ENCODE results near the gene NHLRC2.

NHLRC2 gene

DNA sequence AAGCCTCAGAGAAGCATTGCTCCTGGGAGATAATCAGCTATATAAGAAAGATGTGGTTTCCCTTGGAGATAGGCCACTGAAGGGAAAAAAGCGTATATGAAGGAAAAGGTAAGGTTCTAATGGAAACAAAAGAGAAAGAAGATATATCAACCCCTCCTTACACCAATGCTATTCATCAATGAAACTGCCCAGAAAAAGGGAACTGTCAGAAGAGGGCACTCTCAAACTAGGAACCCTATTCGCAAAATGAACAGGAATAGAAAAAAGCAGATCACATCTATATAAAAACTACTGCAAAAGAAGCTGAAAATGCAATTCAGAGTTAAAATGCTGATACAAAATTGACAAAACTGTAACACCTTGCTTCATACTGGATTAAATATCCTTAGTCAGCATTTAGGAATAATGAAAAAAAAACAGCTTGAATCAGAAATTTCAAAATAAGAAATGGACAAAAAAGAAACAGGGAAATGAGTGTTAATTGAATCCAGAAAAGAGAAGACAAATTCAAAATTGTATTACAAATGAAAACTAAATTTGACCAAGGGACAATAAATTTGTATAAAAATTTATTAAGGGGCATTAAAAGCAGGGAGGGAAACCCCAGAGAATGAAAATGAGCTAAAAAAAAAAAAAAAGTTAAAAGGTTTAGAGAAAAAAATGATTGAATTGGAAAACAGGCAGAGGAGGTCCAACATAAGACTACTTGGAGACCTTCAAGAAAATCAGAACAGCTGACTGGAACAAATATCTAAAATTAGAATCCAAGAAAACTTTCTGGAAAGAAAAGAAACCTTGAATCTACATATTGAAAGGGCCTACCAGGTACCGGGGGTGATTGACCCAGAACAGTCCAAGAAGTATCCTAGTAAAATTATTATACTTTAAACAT, 17.9 kb downstream of the NHLRC2 start:
- in situ Hi-C loops (cut with HindIII; ENCODE audit: low sequenced_read_pairs), result no loop called here
- TF ChIP-seq, protein P1, sequence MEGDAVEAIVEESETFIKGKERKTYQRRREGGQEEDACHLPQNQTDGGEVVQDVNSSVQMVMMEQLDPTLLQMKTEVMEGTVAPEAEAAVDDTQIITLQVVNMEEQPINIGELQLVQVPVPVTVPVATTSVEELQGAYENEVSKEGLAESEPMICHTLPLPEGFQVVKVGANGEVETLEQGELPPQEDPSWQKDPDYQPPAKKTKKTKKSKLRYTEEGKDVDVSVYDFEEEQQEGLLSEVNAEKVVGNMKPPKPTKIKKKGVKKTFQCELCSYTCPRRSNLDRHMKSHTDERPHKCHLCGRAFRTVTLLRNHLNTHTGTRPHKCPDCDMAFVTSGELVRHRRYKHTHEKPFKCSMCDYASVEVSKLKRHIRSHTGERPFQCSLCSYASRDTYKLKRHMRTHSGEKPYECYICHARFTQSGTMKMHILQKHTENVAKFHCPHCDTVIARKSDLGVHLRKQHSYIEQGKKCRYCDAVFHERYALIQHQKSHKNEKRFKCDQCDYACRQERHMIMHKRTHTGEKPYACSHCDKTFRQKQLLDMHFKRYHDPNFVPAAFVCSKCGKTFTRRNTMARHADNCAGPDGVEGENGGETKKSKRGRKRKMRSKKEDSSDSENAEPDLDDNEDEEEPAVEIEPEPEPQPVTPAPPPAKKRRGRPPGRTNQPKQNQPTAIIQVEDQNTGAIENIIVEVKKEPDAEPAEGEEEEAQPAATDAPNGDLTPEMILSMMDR (IDR thresholded peaks at IDR 0.05; ENCODE audit: low read depth, low read length), result no peak
- no peak for DNase-seq (ENCODE audit: low read depth, low spot score)
- H3K4me3 ChIP-seq (ENCODE audit: low read depth, low read length), result no peak overlapping the region

DNA sequence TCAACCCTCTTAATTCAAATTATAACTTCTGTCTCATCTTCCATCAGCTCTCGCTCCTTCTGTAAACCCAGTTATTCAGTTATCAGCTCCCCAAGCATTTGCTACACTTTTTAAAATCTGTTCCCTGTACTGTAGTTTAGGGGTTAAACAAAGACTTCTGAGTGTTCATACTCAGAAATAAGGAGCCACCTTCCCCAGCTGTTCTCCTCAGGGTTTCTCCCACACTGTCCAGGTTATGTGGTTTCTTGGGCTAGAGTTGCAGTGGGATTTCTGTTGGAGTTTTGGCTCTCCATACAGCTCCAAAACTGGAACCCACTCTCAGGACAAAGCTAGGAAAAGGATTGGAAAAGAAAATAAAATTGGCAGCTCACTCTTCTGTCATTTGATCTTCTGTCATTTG, 20.8 kb downstream of the NHLRC2 start:
- DNase-seq (ENCODE audit: low read depth, low spot score), result no peak
- TF ChIP-seq, protein P1 (IDR thresholded peaks at IDR 0.05; ENCODE audit: low read depth, low read length), result no peak
- H3K4me3 ChIP-seq (ENCODE audit: low read depth, low read length), result no peak overlapping the region
- in situ Hi-C loops (cut with HindIII; ENCODE audit: low sequenced_read_pairs), result no loop called here

DNA sequence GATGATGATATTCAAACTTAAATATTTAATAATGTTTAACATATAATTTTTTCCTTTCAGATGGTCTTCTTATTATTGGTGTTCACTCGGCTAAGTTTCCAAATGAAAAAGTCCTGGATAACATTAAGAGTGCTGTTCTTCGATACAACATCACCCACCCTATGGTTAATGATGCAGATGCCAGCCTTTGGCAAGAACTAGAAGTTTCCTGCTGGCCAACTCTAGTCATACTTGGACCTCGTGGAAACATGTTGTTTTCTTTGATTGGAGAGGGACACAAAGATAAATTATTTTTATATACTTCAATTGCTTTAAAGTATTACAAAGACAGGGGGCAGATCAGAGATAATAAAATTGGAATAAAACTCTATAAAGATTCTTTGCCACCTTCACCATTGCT, 22.0 kb downstream of the NHLRC2 start:
- no peak for DNase-seq (ENCODE audit: low read depth, low spot score)
- in situ Hi-C loops (cut with HindIII; ENCODE audit: low sequenced_read_pairs), result no loop called here
- H3K4me3 ChIP-seq (ENCODE audit: low read depth, low read length), result no peak overlapping the region
- TF ChIP-seq, protein P1 (IDR thresholded peaks at IDR 0.05; ENCODE audit: low read depth, low read length), result no peak

DNA sequence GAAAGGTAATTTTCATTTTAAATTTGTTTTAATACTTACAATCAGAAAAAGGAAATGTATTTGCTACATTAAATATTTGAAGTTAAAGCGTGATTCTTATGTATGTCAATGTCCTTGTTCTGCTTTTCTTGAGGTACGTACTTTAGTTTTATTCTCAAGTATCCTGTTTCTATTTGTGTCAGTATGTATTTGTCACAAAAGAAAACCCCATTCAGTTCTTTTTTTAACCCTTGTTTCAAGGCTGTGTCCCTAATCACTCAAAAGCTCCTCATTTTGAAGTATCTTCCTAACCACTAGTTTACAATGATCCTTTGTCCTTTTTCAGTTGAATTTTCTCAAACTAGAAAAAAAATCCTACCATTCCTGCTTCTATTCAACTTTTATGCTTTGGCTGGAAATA, 25.2 kb downstream of the NHLRC2 start:
- no peak for DNase-seq (ENCODE audit: low read depth, low spot score)
- in situ Hi-C loops (cut with HindIII; ENCODE audit: low sequenced_read_pairs), result no loop called here
- H3K4me3 ChIP-seq (ENCODE audit: low read depth, low read length), result no peak overlapping the region
- TF ChIP-seq, protein P1 (IDR thresholded peaks at IDR 0.05; ENCODE audit: low read depth, low read length), result no peak

DNA sequence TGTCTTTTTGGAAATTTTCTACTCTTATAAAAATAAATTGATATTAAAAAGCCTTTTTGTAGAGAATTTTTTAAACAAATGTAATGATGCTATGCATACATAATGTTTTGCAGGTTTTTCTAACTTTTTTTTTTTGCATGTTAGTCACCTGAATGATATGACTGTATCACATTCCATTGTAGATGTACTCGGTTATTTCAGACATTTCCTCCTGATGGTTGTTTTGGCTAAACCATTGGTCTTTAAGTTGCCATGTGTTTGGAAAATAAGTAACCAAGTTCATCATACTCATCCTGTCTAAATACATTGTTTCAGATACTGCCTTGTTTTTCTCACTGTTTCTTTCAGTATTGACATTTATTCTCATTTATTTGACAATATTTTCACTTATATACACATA, 25.8 kb downstream of the NHLRC2 start:
- TF ChIP-seq, protein P1 (IDR thresholded peaks at IDR 0.05; ENCODE audit: low read depth, low read length), result no peak
- in situ Hi-C loops (cut with HindIII; ENCODE audit: low sequenced_read_pairs), result no loop called here
- peak; percentile 40 for DNase-seq (ENCODE audit: low read depth, low spot score)
- H3K4me3 ChIP-seq (ENCODE audit: low read depth, low read length), result no peak overlapping the region

DNA sequence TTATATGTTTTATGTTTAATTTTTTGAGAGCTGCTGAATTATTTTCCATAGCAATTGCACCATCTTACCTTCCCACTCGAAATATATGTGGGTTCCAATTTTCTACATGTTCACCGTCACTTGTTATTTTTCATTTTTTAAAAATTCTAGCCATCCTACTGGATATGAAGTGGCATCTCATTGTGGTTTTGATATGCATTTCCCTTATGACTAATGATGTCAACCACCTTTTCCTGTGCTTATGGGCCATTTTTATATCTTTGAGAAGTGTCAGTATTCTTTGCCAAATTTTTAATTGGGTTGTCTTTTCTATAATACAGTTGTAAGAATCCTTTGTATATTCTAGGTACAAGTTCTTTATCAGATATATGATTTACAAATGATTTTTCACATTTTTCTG, 27.8 kb downstream of the NHLRC2 start:
- in situ Hi-C loops (cut with HindIII; ENCODE audit: low sequenced_read_pairs), result no loop called here
- DNase-seq (ENCODE audit: low read depth, low spot score), result no peak
- TF ChIP-seq, protein P1 (IDR thresholded peaks at IDR 0.05; ENCODE audit: low read depth, low read length), result no peak
- no peak overlapping the region for H3K4me3 ChIP-seq (ENCODE audit: low read depth, low read length)
